ENCODE measurements around the gene MRM3.
"Not testable (repeated sequence)": the region's sequence is repeated elsewhere in the genome, so short reads cannot be mapped to it uniquely, and the experiment has no call there.

MRM3 gene, protein sequence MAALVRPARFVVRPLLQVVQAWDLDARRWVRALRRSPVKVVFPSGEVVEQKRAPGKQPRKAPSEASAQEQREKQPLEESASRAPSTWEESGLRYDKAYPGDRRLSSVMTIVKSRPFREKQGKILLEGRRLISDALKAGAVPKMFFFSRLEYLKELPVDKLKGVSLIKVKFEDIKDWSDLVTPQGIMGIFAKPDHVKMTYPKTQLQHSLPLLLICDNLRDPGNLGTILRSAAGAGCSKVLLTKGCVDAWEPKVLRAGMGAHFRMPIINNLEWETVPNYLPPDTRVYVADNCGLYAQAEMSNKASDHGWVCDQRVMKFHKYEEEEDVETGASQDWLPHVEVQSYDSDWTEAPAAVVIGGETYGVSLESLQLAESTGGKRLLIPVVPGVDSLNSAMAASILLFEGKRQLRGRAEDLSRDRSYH

DNA sequence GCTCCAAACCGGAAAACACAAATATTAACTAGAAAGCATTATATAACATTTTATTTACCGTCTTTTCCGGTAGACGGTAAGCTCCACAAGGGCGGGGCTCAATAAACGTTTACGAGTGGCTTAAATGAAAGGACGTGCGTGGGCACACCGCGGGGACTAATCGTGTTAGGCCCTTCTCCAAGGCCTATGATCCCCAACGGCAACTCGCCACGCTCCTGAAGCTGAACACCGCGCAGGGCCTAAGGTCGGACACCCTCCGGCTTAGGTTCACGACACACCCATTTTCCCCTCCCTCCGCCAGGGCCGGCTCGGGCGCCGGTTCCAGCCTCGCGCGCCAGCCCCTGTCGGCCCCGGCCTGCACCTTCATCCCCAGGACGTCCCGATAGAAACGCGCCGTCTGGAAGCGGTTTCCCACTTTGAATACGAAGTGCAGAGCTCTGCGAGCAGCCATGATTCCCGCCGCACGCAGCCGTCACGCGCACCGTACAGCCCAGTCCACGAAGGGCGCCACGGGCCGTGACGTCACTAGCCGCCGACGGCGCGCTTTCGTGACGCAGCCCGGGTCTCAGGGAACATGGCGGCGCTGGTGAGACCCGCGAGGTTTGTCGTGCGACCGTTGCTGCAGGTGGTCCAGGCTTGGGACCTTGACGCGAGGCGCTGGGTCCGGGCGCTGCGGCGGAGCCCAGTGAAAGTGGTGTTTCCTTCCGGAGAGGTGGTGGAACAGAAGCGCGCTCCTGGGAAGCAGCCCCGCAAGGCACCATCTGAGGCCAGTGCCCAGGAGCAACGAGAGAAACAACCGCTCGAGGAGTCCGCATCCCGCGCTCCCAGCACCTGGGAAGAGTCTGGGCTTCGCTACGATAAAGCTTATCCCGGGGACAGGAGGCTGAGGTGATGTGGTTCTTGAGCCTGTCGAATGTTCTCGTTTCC, at the start of gene MRM3, which contains the start of gene GLOD4:
TSS of gene MRM3 (plus strand) at position 549 of the 927 bp plus-strand sequence. CDS start at position 575, 26 bp downstream.
TSS of gene GLOD4 (minus strand) at position 476 of the 927 bp plus-strand sequence. CDS start at position 451, 25 bp downstream.
- peak; percentile 62 for DNase-seq

DNA sequence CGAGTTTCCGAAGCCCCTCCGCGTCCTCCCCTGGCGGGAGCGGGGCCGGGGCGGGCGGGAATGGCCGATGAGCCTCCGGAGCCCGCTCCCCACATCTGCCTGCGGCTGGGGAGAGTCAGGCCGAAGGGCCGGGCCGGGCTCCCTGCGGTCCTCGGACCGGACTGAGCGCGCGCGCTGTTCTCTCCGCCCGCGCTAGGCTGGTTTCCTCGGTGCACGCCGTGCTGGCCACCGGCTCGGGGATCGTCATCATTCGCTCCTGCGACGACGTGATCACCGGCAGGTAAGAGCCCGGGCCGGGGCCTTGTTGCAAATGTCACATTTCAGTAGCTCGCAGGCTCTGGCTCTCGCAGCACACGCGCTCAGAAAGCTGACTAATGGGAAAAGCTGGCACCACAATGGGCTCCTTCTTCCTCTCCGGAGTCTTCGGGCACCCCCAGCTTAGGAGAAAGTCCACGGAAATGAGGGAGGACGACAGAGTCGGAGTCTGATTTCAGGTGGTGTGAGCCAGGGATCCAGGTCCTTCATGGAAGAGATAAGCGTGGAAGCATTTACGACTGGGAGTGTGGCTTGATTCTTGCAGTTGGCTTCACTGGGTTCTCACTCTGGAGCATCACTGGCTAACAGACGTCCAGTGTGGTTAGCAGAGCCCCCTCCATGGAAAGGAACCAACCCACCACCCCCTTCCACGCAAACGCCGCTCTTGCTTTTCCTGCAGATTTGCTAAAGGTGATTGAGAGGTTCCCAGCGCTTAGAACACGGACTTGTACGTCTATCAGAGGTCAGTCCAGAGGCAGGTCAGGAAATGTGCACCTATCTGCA, 49.0 kb upstream of the MRM3 start:
- no peak for DNase-seq

DNA sequence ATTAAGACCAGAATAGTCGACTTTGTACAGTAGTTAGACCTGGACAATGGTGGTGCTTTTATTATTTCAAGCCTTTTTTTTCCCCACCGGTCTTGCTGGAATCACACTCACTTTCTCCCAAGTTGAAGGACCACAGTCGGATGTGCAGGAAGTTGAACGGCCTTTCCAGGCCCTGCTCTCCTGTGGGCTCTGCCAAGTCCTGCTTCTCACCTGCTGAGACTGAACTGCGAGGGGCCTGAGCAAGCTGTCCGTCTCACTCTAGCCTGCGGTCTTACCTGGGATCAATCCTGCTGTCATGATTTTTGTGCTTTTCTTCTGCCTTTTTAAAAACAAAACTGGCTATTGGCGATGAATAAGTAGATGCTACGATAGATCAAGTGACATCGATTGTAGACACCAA, 48.4 kb upstream of the MRM3 start:
- DNase-seq, result no peak

DNA sequence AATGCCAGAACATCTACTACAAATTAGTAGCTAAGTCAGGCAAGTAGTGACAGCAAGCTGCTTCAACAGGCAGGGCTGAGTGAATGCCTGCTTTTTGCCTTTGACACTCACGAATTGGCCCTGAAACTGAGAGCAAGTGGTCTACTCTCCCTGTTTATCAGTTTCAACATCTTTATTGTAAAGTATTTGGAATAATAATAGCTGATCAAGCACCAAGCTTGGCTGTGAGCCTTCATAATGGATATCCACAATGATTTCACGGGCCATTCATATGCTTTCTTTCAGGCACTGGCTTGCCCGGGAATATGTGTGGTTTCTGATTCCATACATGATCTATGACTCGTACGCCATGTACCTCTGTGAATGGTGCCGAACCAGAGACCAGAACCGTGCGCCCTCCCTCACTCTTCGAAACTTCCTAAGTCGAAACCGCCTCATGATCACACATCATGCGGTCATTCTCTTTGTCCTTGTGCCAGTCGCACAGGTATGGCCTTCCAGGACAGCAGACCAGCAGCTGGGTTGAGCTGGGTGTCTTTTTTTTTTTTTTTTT, 44.5 kb upstream of the MRM3 start:
- no peak for DNase-seq

DNA sequence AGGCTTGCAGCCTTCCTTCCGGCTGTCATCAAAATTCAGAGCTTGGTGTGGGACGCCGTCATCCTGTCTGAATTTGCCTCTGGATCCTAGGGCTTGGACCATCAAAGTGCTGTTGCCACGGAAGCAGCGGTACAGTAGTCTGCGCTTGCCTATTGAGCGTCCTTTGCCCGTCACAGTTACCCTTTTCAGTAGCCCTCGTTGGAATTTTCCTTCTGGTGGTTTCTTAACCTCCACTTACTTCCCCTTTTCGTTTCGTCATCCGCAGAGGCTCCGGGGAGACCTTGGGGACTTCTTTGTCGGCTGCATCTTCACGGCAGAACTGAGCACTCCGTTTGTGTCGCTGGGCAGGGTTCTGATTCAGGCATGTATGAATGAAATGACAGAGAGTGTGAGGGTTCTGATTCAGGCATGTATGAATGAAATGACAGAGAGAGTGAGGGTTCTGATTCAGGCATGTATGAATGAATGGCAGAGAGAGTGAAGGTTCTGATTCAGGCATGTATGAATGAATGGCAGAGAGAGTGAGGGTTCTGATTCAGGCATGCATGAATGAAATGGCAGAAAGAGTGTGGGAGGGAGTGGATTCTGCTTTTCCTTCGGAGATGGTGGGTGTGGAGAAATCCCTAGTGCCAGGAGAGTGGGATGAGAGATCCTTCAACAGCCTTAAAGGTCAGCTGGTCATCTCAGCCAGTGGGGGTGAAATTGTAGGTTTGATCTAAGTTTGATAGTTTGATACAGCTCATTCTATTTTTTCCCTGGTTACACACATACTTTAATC, 41.7 kb upstream of the MRM3 start:
- no peak for DNase-seq

DNA sequence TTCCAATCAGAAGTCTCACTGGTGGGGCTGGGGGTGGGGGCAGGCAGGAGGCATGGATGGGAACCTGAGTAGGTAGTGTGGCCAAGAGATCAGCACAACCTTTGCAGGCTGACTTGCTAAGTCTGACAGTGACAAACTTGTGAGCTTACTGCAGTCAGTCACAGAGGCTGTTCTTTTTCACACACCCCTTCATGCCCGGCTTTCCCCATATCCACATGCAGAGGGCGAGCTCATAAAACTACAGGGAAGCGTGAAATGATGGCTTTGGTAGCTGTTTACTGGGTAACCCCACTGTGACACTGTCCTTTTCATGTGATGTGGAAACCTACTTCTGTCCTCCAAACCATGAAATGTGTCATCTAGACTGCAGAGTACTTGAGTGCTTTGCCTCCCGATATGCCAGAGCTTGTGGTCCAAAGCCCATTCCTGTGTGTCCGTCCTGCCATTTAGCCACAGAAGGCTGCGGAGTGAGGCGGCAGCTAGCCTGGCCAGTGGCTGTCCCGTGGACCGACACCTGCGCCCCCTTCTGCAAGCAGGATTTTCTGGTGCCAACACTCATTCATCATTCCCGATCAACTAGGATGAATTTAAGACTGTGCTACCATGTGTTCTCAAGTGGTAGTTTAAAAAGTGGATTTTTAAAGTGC, 39.9 kb upstream of the MRM3 start:
- no peak for DNase-seq

DNA sequence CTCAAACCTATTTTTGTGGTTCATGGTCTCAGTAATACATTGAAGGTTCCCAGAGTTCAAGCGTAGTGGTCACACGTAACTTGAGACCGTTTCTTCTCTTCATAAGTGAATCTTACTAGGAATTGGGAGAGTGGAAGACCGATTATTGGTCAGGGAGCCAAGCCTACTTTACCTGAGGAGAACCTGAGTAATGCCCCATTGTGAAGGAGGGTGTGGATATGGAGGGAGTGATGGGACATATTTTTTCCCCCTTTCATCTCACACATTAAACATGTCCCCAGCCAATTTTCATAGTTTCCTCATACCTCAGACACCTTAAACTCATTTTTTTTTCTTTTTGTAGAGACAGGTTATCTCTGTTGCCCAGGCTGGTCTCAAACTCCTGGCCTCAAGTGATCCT, 39.0 kb upstream of the MRM3 start:
- DNase-seq, result no peak

DNA sequence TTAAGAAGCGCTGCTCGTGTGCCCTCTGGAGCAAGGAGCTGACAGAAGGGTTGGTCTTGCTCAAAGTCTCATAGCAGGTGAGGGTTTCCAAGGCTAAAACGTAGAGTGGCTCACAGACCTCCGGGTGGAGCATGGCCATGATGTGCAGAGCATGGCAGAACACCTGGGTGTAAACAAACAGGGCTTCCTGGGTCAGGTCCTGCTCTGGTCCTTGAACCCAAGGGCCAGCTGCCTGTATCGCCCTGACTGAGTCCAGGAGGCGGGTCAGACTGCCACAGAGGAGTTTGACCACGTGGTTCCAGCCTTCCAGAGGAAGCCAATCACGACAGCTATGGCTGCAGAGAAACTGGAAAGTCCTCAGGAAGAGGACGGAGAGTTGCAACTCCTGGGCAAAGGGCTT, 37.2 kb upstream of the MRM3 start:
- DNase-seq, result no peak

DNA sequence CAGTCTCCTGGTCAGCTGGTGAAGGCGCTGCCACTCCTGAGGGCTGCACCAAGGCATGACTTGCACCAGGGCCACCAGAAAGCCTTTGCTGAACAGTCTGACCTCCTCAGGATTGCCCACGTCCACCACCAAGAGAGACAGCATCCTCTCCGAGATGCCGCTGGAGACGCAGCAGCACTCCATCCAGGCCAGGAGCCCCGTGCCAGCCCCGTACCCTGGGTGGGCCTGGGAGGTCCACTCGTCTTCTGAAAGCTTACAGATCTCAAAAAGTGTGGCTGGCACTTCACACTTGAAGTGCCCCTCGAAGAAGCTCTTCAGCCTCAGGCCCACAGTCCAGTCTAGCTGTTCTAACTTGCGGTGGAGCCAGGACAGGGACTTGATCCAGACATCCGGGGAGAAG, 36.7 kb upstream of the MRM3 start:
- DNase-seq, result no peak

DNA sequence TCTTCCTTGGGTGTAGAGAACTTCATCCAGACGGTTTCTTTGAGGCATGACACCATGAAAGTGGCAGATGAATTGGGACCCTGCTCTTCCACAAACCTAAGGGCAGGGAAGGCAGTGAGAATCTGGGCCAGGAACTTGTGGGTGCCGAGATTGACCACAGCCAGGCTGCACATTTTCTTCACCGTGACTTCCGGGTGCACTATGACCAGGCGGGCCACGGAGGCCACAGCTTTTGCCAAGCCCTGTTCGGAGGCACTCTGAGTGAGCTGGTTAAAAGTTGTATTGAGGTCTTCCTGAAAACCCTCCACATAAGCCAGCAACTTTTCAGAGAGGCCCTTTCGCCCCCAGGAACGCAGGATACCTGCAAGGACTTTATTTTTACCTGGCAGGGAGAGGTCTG, 36.0 kb upstream of the MRM3 start:
- DNase-seq, result no peak

DNA sequence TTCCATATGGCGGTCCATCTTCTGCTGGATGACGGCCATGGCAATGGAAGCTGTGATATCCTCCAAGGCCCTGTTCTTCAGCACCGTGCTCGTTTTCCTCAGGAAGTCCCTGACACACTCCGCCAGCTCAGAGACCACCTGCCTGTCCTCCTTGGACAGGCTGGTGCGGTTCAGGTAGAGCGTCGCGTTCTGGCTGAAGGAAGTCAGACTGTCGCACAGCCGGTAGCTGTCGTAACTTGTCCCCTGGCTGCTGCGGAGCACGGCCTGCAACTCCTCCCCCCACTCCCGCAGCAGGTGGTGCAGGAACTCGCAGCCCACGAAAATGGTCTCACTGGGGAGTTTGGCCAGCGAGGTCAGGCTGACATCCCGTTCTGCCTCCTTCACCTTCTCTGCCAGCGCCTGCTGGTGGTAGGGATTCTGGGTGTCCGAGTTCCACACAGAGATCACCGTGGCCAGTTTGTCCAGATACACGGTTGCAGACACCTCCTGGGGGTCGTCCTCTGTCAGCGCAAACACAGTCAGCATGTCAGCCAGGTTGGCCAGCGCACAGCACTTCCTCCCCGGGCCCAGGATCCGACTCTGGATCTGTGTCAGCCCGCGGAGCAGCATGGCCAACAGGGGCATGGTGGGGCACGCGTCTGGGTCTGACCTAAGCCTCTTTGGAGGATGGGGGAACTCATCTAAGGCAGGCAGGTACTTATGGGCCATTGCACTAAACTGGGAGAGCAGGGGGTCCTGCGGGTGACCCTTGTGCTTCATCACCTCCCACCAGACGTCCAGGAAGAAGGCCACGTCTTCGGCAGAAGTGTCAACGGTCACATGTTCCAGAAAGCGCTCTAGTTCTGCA, 35.1 kb upstream of the MRM3 start:
- no peak for DNase-seq

DNA sequence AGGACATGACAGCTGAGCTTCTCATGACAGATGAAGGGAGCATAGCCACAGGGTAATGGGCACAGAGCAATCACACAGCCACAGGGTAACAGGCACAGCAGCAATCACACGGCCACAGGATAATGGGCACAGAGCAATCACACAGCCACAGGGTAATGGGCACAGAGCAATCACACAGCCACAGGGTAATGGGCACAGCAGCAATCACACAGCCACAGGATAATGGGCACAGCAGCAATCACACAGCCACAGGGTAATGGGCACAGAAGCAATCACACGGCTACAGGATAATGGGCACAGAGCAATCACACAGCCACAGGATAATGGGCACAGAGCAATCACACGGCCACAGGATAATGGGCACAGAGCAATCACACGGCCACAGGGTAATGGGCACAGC, 33.5 kb upstream of the MRM3 start:
- not testable (repeated sequence) for DNase-seq

DNA sequence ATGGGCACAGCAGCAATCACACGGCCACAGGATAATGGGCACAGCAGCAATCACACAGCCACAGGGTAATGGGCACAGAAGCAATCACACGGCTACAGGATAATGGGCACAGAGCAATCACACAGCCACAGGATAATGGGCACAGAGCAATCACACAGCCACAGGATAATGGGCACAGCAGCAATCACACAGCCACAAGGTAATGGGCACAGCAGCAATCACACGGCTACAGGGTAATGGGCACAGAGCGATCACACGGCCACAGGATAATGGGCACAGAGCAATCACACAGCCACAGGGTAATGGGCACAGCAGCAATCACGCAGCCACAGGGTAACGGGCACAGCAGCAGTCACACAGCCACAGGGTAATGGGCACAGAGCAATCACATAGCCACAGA, 32.8 kb upstream of the MRM3 start:
- not testable (repeated sequence) for DNase-seq

DNA sequence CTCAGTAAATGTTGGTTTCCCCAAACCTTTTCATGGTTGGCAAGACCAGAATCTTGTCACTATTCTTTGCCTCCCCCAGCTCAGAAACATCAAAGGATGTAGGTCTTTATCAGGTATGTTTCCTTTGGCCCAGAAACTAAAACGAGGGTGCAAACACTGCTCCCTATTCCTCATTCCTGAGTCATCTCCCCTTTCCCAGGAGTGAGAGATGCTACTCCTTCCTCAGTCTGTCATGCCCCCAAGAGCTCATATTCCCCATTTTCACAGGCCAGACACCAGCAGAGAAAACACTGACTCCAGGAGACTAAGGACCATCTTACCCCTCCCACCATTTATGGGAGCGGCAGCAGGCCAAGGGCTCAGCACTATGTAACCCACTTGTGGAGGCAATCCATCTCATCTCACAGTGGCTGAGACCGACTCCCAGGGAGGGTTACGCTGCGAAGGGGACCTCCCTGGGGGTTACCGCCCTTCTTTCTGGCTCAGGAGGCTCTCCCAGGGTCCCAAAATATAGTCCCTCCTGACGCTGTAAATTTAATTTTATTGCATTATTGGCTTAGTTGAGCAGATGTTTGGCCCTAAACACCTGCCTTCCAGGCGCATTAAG, 31.6 kb upstream of the MRM3 start:
- DNase-seq, result no peak

DNA sequence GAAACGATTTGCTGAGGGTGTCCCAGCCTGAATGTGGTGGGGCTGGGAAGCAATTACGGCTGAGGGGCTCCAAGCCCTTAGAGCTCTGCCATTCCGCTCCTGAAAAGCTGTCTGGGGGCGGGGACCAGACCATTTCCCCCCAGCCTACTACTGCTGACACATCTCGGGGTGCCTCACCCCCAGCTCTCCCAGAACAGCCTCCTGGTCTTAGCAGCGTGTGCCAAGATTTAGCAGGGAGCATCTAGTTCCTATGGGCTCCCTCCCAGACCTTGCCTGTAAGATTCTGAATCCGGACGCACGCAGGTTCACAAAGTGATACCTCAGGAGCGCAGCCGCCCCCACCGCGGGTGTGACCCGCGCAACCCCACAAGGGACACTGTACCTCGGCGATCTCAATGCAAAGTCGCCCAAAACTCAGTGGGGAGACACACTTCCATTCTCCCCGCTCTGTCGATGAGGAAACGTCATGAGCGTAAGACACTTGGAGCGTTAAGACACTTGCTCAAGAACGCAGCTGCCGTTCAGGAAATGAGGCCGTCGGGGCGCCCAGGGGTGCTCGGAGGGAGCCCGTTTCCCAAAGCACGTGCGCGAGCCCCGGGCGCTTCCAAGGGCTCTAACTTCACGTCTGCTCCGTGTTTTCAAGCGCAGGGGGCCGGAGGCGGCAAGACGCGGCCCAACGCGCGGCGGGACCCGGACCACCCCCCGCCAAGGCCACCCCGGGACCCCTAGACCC, 30.7 kb upstream of the MRM3 start:
- no peak for DNase-seq

DNA sequence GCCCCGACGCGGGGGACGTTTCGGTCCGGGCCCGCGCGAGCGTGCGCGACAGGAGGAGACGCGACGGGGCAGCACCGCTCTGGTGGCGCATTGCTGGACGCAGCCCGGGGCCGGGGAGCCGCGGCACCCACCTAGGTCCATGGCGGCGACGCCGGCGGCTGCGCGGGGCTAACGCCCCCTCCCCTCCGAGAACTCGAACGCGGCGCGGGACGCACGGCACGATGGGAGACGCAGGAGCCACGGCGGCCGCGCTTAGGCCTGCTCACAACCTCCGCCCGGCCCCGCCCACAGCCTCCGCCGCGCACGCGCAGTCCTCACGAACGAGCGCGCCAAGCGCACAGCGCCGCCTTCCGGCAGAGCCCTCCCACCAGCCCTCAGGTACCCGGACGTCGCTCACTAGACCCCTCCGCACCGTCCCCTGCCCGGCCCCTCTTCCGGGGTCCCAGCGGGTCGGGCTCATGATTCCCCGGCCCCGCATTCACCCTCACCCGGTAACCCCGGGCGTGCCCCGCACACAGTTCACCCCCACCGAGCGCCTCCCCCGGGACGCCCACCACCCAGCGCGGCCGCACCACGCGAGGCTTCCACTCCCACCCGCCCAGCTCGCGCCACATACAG, 30.0 kb upstream of the MRM3 start, which contains the start of gene GEMIN4:
TSS of gene GEMIN4 (minus strand) at position 263 of the 618 bp plus-strand sequence. CDS start at position 141, 122 bp downstream.
- peak; percentile 31 for DNase-seq

DNA sequence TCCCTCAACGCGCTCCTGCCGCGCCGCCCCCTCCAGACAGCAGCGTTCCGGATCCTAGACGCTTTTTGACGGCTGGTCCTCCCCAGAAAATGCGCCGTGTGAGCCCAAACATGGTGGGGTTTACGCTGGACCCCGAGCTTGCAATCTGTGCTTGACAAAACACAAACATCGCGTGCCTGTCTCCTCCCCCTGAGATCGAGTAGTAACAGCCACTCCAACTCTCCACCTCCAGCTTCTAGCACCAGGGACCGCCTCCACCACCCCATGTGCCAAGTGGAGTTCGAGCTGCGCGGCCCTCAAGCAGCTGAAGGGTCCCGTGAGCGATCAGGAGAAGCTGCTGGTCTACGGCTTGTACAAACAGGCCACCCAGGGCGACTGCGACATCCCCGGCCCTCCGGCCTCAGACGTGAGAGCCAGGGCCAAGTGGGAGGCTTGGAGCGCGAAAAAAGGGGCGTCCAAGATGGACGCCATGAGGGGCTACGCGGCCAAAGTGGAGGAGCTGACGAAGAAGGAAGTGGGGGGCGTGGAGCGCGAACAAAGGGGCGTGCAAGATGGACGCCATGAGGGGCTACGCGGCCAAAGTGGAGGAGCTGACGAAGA, 29.4 kb upstream of the MRM3 start:
- DNase-seq, result no peak

DNA sequence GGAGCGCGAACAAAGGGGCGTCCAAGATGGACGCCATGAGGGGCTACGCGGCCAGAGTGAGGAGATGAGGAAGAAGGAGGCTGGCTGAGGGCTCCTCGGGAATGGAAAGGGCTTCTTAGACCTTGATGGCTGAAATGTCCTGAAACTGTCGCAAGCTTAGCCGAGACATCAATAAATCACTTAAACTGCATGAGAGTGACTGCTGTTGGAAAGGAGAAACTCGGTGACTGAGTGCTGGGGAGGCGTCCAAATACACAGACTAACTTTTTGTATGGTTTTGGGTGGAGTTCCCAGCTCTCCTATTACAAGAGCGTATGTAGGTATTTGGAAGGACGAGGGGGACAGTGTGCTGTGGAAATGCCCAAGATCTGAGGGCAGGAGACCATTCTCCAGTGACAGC, 28.7 kb upstream of the MRM3 start:
- DNase-seq, result no peak

Data from DMS 273 treated with DMSO at 0.1 percent for 48 hours (cell line).